Prostate gland (tissue), 2 donors: ENCODE measurements around the gene CDKL1.

Source experiments
- POLR2A ChIP-seq: fragments of 450-650 bp; IDR thresholded peaks from one replicate; pipeline ENCODE4 v1.6.1; 2016; ENCODE audit warnings: antibody characterized with exemption, mild to moderate bottlenecking
- POLR2AphosphoS5 ChIP-seq: sonication (generic); formaldehyde crosslinking; IDR thresholded peaks from one replicate; pipeline ENCODE4 v1.6.1; 2017; ENCODE audit warnings: antibody characterized with exemption
- TF ChIP-seq, protein P1 (sequence below), 4 experiments: fragments of 200-600 bp in 2 of 4; fragments of 450-650 bp in 2 of 4; sonication (generic) in 2 of 4; IDR thresholded peaks; 1 replicate in 3 of 4; 2 replicates in 1 of 4; pipeline ENCODE4 v1.5.1; 2016 to 2019; ENCODE audit warnings: antibody characterized with exemption in 4 of 4, mild to moderate bottlenecking in 2 of 4, moderate library complexity in 2 of 4

DNA sequence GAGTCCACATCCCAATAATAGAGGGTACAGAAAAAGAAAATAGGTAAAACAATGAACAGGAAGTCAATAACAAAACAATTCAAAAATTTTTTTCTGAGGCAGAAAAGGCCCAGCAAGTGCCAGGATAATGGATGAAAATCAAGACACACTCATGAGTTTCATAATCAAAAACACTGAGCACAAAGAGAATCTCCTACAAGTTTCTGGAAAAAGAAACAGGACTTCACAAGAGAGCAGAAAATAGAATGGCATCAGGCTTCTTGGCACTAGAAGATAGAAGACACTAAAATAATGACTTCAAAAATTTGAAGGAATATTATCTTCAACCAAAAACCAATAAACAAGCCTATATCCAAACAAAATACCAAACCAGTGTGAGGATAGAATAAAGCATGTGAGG is 47.7 kb downstream of the CDKL1 start:
- TF ChIP-seq, protein P1, sequence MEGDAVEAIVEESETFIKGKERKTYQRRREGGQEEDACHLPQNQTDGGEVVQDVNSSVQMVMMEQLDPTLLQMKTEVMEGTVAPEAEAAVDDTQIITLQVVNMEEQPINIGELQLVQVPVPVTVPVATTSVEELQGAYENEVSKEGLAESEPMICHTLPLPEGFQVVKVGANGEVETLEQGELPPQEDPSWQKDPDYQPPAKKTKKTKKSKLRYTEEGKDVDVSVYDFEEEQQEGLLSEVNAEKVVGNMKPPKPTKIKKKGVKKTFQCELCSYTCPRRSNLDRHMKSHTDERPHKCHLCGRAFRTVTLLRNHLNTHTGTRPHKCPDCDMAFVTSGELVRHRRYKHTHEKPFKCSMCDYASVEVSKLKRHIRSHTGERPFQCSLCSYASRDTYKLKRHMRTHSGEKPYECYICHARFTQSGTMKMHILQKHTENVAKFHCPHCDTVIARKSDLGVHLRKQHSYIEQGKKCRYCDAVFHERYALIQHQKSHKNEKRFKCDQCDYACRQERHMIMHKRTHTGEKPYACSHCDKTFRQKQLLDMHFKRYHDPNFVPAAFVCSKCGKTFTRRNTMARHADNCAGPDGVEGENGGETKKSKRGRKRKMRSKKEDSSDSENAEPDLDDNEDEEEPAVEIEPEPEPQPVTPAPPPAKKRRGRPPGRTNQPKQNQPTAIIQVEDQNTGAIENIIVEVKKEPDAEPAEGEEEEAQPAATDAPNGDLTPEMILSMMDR (IDR thresholded peaks at IDR 0.05): no peak
- TF ChIP-seq POLR2AphosphoS5 (no peak), POLR2A (no peak)
